Mammary epithelial cell (primary cell): ENCODE data around the gene RIMBP3C.
"Not testable (repeated sequence)": the region's sequence is repeated elsewhere in the genome, so short reads cannot be mapped to it uniquely, and the experiment has no call there.

Source experiments
- EZH2 ChIP-seq: IDR thresholded peaks from 2 replicates; pipeline ENCODE4 v1.6.1; 2012; ENCODE audit warnings: low read length, inconsistent platforms, borderline replicate concordance
- TF ChIP-seq, protein P1 (sequence below), 2 donors: IDR thresholded peaks in 1 of 2; conservative IDR thresholded peaks in 1 of 2; 2 replicates each; pipeline ENCODE4 v1.5.1; 2011 to 2012; ENCODE audit warnings: inconsistent platforms in 2 of 2, low read length in 2 of 2, mild to moderate bottlenecking in 2 of 2, control low read depth in 1 of 2, low read depth in 1 of 2; ENCODE audit not compliant: insufficient read depth in 1 of 2; ENCODE audit errors: extremely low read depth in 1 of 2

DNA sequence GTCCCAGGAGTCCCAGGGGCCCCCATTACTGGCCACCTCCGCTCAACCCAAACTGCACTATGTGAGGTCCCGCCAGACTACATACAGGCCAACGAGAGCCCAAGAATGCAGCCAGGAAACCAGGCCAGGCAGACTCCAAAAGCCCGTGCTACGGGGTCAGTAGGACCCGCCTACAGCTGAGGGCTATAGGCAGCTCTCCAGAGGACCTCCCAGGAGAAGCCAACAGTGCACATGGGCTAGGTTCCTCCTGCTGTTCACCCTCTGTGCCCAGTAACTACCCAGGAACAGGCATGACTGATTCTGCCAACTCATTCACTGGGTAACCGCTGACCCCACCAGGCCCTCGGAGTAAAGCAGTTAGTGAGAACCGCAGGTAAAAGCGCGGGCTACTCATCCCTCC is 39.2 kb downstream of the RIMBP3C start:
- TF ChIP-seq, protein P1, sequence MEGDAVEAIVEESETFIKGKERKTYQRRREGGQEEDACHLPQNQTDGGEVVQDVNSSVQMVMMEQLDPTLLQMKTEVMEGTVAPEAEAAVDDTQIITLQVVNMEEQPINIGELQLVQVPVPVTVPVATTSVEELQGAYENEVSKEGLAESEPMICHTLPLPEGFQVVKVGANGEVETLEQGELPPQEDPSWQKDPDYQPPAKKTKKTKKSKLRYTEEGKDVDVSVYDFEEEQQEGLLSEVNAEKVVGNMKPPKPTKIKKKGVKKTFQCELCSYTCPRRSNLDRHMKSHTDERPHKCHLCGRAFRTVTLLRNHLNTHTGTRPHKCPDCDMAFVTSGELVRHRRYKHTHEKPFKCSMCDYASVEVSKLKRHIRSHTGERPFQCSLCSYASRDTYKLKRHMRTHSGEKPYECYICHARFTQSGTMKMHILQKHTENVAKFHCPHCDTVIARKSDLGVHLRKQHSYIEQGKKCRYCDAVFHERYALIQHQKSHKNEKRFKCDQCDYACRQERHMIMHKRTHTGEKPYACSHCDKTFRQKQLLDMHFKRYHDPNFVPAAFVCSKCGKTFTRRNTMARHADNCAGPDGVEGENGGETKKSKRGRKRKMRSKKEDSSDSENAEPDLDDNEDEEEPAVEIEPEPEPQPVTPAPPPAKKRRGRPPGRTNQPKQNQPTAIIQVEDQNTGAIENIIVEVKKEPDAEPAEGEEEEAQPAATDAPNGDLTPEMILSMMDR (conservative IDR thresholded peaks at IDR 0.05 in 1 of 2, IDR thresholded peaks at IDR 0.05 in 1 of 2; ENCODE audit: extremely low read depth in 1 of 2, insufficient read depth in 1 of 2, low read depth in 1 of 2, low read length in 2 of 2), result not testable (repeated sequence)
- not testable (repeated sequence) for TF ChIP-seq EZH2
